ENCODE results near the gene TMEM63B.
"Not testable (repeated sequence)": the region's sequence is repeated elsewhere in the genome, so short reads cannot be mapped to it uniquely, and the experiment has no call there.

TMEM63B gene

DNA sequence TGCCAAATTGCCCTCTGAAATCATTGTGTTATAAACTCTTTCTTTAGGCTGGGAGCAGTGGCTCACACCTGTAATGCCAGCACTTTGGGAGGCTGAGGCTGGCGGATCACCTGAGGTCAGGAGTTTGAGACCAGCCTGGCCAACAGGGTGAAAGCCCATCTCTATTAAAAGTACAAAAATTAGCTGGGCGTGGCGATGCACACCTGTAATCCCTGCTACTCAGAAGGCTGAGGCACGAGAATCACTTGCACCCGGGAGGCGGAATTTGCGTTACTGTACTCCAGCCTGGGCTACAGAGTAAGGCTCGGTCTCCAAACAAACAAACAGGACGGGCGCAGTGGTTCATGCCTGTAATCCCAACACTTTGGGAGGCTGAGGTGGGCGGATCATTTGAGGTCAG is 69.0 kb downstream of the TMEM63B start:
- DNase-seq: not testable (repeated sequence)

DNA sequence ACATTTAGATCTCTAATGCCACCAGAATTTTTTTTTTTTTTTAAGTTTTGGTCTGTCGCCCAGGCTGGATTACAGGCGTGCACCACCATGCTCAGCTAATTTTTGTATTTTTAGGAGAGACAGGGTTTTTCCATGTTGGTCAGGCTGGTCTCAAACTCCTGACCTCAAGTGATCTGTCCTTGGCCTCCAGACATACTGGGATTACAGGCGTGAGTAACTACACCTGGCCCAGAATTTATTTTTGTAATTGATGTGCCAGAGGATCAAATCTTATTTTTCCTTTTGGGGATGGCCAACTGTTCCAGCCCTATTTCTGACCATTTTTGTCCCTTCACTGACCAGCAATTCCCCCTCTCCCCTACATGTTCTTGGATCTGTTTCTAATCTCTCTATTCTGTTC is 71.3 kb downstream of the TMEM63B start:
- no peak for DNase-seq

DNA sequence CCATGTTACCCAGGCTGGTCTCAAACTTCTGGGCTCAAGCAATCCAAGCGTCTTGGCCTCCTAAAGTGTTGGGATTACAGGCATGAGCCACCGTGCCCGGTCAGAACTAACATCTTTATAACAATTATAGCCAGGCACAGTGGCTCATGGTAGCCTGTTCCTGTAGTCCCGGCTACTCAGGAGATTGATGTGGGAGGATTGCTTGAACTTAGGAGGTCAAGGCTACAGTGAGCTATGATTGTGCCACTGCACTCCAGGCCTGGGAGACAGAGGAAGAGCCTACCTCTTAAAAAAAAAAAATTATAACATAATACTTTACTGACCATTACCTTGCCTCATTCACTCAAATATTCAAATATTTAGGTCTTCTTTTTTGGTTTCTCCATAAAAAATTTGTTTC is 72.5 kb downstream of the TMEM63B start:
- DNase-seq: no peak

DNA sequence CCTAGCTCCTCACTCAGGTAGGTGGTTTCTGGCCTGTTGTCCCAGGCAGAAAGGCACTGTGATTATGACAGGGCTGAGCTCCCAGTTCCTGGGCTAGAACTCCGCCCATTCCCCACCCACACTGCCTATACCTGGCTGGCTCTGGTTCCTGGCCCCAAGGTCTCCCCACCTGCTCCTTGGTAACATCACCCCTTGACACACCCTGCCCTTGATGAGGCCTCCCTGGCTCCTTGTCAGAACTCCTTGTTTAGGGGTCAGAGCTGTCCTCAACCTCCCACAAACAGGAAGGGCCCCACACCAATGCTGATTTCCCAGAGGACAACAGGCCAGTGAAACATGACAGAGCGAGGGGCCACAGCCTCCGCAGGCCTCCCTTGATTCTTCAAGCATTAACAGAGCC is 73.8 kb downstream of the TMEM63B start:
- no peak for DNase-seq

DNA sequence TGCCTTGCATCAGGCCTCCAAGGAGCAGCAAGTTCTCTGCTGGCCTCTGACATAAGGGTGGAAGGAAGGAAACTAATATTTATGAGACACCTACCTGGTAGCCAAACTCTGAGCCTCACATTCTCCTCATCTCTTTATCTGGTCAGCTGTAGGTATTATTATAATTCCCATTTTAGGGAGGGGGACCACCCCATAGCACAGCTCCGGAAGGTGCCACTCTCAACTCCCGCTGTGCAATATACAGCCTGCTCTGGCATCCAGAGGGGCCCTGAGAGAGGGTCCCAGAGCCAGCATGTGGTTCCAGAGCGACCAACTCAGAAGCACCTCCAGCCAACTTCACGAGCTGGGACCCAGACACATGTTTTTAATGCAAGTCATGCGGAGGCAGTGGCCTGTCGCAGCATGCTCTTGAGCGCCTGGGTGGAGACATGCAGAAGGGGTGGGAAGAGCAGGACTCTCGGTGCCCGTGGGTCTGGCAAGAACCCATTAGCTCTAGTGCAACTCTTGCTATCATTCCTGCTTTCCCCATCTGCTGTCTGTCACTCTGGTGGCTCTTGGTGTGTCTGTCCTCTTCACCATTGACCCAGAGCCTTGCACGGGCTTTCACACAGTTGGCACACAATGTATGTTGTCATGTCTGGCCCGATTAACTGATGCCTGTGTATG is 74.4 kb downstream of the TMEM63B start:
- DNase-seq: no peak

DNA sequence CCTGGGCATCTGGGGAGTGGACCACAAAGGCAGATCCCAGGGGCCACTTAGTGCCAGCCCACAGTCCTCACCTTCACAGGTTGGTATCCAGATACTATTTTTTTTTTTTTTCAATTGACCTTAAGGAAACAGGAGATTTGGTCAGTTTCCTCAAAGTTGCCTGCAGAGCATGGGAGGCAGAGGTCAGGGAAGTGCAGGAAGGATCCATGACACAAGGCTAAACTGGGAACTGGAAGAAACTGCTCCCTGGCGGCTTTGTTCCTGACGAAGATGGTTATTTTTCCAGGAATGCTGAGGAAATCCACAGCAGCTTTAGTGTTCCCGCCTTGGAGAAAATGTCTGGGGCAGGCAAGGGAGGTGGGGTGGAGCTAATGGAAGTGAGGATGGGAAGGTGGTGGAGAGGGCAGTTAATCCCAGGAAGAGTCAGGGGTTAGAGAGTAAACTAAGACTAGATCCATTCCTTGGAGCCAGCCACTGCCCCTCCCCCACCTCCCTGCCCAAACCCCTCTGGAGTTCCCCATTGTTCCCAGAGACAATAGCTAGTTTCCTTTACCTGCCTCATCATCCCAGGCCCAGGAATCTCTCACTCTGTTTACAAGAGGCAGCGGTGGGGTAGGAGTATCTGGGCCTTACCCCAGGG is 75.1 kb downstream of the TMEM63B start:
- DNase-seq: no peak

GRCh38 chr6:44202972-44203750 is 75.8 kb downstream of the TMEM63B start:
- no peak for DNase-seq

- DNase-seq: no peak
Measured at GRCh38 chr6:44203955-44204354, 76.6 kb downstream of the TMEM63B start.

All from left hindlimb (tissue), 1 donor.